HG02588 (cell line): ENCODE measurements around the gene SEMA4D.

ENCODE experiments used
- ATAC-seq: cut with Tn5 transposase; IDR thresholded peaks from one replicate; pipeline ENCODE4 v1.9.1; 2021; ENCODE audit warnings: mild to moderate bottlenecking, moderate library complexity; ENCODE audit not compliant: unreplicated experiment

Gene SEMA4D

DNA sequence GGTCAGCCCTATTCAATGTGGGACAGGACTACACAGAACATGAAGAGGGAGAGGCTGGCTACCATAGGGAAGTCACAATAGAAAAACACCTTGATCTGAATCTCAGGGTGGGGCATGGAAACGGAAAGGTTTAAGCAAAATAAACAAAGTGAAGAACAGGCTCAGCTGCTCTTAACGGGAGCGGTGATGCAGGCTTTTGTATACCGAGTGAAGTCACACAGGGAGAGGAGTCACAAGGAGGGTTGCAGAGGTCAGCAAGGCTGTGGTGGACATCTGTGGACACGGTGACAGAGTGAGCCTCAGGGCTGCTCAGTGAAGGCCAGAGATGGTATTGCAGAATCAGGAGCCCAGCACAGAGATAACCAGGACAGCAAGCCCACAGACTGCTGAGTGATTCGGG, 30.6 kb upstream of the SEMA4D start:
- no peak for ATAC-seq

DNA sequence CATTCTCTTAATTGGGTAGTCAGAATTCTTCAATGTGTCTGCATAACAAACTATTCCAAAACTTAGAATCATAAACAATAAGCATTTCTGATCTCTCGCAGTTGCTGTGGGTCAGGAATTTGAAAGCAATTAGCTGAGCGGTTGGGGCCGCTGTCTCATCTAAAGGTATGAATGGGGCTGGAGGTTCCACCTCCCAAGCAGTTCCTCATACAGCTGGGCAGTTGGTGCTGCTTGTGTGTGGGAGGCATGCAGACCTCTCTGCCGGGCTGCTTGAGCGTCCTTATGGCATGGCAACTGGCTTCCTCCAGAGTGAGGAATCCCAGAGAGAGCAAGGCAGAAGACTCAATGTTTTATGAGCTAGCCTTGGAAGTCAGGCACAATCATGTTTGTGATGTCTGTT, 30.2 kb upstream of the SEMA4D start:
- no peak for ATAC-seq

DNA sequence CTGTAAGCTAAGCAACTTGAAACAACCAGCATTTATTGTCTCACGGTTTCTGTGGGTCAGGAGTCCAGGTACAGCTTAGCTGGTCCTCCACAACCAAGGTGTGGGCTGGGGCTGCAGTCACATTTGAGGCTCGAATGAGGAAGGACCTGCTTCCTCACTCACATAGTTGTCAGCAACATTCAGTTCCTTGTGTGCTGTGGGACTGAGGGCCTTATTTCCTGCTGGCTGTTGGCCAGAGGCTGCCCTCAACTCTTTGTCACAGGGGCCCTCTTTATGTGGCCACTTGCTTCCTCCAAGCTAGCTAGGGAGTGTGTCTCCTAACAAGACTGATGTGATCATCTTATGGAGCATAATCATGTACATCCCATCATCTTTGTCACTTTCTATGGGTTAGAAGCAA, 29.2 kb upstream of the SEMA4D start:
- no peak for ATAC-seq

DNA sequence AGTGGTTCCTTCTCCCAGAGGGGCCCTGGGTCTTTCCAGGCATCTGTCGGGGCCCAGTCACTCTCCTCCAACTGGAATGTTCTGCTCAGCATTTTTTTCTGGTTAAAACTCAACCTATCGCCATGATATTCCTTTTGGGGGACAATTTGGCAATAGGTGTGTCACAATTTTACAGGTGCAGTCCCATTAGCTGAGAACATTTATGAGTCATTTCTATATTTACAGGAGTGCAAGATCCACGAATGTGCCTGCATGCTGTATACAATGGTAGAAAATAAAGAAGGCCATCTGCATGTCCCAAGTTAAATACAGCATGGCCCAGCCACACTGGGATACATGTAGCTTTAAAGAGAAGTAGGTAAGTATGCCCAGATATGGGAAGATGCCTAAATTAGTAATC, 28.8 kb upstream of the SEMA4D start:
- no peak for ATAC-seq

DNA sequence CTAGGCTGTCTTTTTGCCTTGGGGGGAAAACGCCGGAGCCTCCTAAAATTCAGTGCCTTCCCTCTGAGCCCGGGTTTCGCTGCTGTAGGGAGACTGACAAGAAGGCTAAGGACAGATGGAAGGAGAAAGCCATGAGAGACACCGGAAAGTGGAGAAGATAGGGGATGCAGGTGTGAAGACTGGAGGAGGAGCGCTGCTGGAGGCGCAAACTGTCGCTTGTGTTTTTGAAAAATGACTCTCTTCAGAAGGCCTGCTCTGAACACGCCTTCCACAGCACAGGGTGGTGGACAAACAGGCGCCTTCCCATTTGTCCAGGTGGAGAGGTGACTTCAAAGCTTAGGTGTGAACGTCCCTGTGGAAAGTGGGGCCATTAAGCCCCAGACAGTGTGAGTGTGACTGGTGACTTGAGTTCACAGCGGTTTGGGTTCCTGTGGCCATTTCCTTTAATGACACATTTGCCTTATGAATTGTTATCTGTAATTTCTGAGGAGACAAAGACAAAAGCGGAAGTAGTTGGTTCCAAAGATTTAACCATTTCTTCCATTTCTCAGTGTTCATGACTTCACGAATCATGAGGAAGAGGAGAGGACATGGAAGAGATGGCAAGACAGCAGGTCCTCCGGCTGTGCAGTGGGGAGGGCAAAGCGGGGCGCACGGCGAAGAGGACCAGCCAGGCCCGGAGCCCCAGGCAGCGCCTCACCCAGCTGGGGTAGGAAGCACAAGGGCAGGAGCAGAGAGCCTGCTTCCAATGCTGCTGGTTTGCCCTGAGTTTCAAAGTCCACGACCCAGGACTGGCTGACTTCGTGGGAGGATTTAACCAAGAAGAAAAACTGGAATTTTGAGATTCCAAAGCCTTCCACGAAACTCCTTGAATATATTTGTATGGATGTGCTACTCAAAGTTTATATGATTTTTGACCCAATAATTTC, 27.8 kb upstream of the SEMA4D start:
- no peak for ATAC-seq

DNA sequence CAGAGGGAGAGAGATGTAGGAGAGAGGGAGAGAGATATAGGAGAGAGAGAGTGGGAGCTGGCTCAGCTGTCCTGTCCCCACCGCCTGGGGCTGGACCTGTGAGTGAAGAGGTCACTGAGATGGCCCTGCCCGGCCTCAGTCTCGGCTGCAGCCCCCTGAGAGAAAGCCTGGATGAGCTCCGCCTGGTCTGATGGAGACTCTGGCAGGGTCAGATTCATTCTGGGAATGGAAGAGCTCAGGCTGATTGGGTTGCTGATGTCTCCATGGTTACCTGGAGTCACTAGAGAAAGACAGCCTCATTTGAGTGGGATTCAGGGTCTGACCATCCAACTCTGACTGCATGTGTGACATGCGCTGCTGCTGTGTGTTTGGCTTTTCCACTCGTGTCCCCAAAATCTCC, 27.1 kb upstream of the SEMA4D start:
- ATAC-seq, result no peak

DNA sequence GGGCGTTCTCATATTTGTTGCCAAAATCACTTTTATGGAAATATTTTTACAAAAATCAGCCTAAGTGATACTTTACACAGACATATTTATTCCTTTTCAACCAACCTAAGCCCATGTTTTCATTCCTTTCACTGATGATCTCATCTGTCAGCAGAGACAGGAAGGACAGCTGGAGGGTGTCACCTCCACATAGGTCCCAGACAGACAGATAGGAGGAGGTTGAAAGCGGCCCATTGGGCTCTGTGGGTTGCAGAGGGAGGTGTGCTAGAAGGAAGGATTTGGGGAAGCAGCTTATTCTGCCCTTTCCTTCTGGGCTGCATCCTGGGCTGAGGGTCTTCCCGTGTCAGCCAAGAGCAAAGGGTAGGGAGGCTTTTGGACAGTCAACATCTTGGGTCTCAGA, 26.0 kb upstream of the SEMA4D start:
- no peak for ATAC-seq

DNA sequence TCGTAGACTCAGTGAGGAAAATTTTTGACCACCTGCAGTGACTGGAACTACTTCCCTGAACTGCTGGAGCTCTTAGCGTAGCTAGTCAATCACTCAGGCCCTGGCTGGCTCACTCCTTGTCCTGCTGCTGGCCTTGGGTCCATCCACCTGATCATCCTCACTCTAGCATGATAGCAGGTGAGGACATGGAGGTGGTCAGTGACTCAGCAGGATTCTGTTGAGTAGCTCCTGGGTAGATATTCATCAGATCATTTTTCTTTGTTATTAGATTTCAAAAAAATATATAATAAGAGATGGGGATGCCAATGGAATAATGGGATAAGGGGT, 25.0 kb upstream of the SEMA4D start:
- no peak for ATAC-seq

DNA sequence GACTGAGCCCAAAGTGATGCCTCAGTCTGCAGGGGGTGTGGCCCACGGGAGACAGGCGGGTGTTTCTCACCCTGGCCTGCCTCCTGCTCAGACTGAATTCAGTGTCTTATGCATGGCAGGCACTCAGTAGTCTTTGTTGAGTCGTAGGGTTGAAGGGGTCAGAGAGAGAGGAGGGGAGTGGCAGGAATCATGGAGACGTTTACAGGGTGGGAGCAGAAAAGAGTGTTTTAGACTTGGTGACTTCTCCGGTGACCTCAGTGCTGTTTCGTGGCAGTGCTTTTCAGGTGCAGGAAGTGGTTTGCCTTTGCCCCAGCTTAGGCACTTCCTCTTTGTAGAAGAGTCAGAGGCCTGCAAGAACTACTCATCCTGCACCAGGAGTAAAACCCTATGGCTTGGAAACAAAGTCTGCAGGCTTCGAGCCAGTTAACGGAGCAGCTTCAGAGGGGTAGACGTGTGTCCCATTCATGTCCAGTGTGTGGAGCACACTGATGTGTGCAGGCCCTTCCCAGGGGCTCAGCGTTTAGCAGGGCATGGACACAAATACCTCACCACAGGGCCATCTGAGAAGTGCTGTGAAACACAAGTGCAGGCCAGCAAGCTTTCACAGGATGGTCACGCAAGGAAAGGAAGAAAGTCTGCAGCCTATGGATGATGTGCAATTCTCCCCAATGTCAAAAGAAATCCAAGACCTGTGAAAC, 24.5 kb upstream of the SEMA4D start:
- peak; percentile 88 for ATAC-seq

DNA sequence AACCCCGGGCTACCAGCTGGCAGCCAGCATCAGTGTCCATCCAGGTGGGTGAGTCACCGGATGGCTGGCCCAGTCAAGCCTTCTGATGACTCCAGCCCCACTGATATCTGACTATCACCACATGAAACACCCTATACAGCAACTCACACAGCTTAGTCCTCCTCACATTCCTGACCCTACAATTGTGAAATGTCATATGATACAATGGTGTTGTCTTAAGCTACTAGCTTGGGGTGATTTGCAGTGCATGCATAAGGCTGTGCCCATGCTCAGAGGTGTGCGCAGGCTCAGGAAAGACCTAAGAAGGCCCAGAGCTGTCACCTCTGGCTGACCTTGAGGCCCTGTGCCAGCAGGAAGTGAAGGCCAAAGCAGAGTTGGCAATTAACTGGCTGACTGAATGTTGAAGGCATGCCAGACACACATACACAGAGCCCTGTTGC, 21.5 kb upstream of the SEMA4D start:
- no peak for ATAC-seq

DNA sequence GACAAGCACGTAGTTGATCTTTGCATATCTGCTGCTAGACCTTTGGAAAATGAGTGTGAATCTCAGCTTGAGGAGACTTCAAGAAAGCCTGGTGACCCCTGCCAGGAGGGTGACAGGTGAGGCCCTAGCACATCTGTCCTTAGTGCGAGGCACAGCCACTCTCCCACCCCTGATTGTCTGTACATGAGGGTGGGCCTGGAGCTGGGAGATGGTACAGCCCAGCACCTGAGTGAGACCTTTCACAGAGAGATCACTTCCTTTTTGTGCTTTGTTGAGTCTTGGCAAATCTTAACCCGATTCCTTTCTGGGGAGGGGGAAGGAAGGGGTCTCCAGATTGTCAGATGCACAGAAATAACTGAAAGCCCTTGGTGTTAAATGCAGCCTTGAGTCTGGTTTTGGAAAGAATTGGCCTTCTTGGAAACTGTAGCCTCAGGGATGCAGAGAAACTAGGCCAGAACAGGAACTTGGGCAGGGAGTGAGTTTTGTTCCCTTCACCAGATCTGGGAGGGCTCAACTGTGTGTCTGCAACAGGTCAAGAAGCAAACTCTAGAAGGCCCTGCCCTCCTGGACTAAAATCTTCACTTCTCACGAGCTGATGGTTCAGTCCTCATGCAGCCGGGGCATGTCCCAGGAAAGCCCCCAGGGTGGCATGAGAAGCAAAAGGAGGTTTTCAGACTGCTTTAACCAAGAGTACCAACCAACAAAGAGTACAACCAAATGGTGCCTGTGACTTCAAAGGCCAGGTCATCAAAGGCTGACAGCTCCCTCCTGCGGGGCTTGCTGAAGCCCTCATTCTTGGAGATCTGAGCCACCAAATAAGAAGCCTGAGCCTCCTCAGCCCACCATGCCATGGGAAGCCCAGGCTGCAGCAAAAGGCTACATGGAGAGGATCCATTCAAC, 20.8 kb upstream of the SEMA4D start:
- no peak for ATAC-seq

DNA sequence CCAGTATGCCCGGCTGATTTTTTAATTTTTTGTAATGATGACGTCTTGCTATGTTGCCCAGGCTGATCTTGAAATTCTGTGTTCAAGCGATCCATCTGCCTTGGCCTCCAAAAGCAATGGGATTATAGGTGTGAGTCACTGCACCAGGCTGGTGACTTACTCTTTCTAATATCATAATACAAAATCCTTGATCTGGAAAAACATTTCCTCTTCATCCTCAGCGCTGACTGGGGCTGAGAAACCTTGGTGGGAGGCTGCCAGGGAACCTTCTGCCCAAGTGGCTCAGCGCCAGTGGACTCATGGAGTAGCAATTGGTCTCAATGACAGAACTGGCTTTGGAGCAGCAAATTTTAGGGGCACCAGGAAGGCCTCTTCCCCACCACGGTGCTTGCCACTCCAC, 17.5 kb upstream of the SEMA4D start:
- no peak for ATAC-seq

DNA sequence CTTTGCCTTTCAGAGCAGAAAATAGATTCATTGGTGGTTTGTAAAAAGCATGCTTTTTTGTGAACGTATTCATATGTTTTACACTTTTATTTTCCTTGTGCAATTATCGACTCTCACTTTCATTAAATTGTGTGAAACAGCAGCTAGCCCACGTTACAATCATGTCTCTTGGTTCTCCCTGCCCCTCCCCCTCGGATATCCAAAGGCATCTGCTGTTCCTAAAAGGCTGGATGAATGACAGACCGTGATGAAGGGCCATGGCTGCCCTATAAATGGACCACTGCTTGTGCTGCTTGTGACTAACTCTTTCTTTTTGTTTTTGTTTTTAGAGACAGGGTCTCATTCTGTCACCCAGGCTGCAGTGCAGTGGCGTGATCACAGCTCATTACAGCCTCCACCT, 17.0 kb upstream of the SEMA4D start:
- no peak for ATAC-seq

DNA sequence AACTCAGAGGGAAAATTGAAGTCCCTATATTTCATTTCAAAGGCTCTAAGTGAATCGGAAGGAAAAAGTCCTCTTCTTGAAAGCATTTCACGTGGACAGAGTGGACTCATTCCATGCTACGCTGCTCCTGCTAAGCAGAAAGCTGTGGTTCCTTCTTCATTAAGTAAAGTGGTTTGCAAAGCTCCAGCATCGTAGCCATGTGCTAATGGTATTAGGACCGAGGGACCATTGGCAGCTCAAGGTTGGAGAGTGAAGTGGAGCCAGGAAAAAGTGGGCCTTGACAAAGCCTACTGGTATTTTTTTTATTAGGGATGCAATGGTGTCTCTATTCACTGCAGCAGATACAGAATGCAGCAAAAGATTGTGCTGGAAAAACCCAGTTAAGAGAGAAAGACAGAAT, 16.4 kb upstream of the SEMA4D start:
- ATAC-seq, result no peak

DNA sequence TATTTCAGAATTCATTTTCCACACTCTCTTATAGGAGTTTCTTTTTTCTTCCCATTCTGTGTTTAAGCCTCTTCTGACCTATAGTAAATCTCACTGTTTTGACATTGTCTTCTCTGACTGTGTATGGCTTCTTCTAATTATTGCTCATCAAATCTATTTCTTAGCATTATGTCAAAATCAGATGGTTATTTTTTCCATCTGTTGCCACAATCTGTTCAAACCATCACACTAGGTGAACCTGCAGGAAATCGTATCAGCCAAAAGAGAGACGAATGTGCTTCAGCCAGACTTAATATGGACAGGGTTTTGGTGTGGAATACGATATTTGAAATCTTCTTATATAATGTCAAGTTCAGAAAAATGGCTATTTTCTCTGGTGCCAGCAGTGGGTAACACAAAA, 15.9 kb upstream of the SEMA4D start:
- ATAC-seq, result no peak

DNA sequence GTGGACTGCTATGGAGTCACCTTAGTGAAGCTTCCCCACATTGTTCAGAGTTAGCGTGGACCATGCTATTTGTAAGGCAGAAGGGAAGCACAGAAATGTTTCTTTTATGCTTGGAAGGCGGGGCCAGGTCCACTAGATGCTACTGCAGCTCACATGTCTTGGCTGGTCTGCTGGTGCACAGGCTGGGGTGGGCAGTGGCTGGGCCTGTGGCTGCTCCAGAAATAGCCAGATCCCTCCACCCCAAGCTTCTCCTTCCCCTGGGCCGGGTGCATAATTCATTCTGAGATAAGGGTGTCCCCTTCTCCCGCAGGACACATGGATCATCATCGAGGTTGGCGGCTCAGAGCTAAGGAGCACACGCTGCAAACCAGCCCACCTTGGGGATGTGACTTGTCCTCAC, 14.5 kb upstream of the SEMA4D start:
- no peak for ATAC-seq

DNA sequence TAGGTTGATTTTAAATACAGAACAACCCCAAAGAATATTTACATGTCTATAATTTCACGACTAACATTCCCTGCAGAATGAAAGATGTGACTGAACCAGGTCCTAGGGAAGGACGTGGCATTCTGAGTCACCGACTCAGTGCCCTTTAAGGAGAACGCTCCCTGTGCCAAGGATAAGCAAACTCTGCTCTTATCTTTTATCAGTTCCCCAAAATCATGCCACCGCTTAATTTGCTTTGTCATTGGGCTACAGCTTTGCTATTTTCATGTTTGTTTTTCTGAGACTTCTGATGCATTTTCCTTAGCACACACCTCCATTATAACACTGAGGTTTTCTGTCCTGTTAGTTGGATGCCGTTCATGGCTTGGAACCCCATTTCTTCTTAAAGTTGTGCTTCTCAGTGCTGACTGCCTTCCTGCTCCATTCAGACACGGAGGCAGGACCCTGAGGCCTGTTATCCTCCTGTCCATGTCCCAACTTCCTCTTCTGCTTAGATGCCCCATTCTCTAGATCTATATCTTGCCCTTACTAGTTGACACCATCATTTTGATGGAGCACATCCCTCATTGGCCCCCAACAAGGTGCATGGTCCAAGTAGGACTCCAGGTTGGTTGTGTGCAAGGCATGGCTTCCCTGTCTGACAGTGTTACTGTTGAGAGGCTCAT, 11.2 kb upstream of the SEMA4D start:
- ATAC-seq, result no peak

DNA sequence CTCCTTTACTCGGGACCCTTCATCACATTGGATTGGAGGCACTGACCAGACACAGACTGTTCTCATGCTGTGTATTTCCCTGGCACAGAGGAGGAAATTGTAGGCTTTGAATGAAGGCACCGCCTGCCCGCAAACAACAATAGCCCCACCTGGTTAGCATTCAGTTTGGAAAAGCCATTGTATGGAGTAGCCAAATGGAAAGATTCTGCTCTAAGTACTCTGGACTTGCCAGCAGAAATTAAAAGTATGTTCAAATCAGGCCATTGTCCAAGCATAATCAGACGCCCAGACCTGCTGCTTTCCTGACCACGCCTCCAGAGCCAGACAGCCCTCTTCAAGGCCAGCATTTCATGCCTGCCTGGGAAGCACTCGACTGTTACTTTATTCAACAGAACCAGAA, 8.0 kb upstream of the SEMA4D start:
- ATAC-seq, result no peak

DNA sequence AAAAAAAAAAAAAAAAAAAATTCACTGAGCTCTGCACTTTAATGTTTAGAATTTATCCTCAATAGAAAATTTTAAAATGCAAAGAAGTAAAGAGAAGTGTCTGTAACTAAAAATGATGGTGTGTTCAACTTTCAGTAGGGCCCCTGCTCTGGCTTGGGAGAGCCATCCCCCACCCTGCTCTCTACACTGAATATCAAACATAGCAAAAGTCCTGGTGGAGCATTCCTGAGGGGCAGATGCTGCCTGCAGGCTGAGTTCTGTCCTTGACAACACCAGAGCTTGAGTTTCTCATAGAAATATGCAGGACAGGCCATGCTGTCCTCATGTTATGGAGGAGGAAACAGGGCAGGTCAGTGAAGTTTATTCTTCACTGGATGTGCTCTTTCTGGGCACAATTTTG, 7.1 kb upstream of the SEMA4D start:
- ATAC-seq, result no peak

DNA sequence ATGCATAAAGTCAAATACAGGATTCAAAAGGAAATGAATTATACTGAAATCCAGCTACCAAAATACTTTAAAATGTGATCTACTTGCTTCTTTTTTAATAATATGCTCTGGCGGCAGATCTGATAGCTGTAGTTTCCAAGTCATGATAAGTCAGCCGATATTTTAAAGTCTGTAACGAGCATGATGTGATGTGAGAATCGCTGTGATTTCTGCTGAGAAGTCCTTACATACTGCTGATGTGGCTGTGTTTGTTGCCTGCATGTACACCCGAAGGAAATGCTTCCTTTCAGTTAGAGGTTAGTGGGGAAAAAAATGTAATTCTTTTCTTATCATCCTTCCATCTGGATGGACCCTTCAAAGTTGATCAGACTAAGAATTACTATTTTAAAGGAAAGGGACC, 4.8 kb upstream of the SEMA4D start:
- no peak for ATAC-seq

DNA sequence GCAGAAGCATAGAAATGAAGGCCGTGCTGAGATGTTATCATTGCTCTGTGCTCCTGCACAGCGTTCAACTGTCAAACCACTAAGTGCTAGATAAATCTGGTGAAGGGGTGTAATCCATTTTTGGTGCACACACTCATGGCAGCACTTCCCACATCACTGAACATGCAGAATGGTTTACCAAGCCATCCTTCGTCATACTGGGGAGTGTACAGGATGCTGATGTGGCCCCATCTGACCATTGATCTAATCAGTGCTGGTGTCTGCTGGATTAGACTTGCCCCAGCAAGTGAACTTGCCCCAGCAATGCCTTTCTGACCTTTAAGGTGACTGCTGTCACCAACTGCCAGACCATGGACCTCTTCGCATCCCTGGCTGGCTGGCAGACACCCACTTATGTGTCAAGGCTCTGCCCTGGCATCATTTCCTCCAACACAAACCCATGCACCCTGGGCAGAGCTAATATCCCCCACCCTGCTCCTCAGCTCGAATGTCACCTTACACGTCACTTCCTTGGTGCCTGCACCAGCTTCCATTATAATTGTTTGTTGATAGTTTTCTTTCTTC, 4.2 kb upstream of the SEMA4D start:
- ATAC-seq, result no peak
